ENCODE results near the gene CNGA4.

Gene CNGA4

GRCh38 chr11:6201481-6201880, 37.4 kb upstream of the CNGA4 start:
- FAIRE-seq (no peak), DNase-seq (ENCODE audit: insufficient read length, low spot score) (no peak)
- TF ChIP-seq, protein P1, sequence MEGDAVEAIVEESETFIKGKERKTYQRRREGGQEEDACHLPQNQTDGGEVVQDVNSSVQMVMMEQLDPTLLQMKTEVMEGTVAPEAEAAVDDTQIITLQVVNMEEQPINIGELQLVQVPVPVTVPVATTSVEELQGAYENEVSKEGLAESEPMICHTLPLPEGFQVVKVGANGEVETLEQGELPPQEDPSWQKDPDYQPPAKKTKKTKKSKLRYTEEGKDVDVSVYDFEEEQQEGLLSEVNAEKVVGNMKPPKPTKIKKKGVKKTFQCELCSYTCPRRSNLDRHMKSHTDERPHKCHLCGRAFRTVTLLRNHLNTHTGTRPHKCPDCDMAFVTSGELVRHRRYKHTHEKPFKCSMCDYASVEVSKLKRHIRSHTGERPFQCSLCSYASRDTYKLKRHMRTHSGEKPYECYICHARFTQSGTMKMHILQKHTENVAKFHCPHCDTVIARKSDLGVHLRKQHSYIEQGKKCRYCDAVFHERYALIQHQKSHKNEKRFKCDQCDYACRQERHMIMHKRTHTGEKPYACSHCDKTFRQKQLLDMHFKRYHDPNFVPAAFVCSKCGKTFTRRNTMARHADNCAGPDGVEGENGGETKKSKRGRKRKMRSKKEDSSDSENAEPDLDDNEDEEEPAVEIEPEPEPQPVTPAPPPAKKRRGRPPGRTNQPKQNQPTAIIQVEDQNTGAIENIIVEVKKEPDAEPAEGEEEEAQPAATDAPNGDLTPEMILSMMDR (IDR thresholded peaks at IDR 0.05; ENCODE audit: insufficient read depth, missing control alignments) = no peak

GRCh38 chr11:6202041-6202440, 36.8 kb upstream of the CNGA4 start:
- TF ChIP-seq, protein P1 (IDR thresholded peaks at IDR 0.05; ENCODE audit: insufficient read depth, missing control alignments) = no peak
- no peak for DNase-seq (ENCODE audit: insufficient read length, low spot score)
- no peak for FAIRE-seq

DNA sequence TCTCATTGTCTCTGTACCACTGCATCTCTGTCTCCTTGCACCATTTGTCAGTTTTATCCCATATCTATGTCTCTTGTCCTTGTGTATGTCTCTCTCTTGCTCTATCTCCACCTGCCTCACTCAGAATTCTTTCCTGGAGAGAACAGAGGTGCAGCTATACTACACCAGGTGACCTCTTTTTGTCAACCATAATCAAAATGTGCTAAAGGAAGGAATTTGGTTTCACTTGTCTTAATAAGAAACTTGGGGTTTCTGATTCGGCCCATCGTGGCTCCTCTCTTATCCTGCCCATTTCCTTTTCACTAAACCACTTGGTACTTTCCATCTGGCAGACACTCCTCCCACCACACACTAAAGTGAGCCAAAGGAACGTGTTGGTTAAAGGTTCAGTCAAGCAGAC, 35.6 kb upstream of the CNGA4 start:
- DNase-seq (ENCODE audit: insufficient read length, low spot score) (no peak), FAIRE-seq (no peak)
- TF ChIP-seq, protein P1 (IDR thresholded peaks at IDR 0.05; ENCODE audit: insufficient read depth, missing control alignments) = no peak

DNA sequence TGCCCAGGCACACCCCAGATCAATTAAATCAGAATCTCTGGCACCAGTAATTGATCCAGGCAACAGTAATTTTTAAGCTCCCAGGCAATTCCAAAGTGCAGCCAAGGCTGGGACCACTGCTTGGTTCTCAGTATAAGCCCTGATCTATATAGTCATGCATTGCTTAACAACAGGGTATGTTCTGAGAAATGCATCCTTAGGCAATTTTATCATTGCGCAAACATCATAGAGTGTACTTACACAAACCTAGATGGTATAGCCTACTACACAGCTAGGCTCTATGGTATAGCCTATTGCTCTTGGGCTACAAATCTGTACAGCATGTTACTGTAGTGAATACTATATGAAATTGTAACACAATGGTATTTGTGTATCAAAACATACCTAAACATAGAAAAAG, 34.2 kb upstream of the CNGA4 start:
- DNase-seq (ENCODE audit: insufficient read length, low spot score) (no peak), FAIRE-seq (no peak)
- TF ChIP-seq, protein P1 (IDR thresholded peaks at IDR 0.05; ENCODE audit: insufficient read depth, missing control alignments) = no peak

GRCh38 chr11:6205366-6205765, 33.5 kb upstream of the CNGA4 start, which contains the start of gene C11orf42:
Gene C11orf42, plus strand, starts transcription at chr11:6205557. Its CDS starts 59 bp downstream, at chr11:6205616.
- TF ChIP-seq, protein P1 (IDR thresholded peaks at IDR 0.05; ENCODE audit: insufficient read depth, missing control alignments) = no peak
- FAIRE-seq (no peak), DNase-seq (ENCODE audit: insufficient read length, low spot score) (no peak)

DNA sequence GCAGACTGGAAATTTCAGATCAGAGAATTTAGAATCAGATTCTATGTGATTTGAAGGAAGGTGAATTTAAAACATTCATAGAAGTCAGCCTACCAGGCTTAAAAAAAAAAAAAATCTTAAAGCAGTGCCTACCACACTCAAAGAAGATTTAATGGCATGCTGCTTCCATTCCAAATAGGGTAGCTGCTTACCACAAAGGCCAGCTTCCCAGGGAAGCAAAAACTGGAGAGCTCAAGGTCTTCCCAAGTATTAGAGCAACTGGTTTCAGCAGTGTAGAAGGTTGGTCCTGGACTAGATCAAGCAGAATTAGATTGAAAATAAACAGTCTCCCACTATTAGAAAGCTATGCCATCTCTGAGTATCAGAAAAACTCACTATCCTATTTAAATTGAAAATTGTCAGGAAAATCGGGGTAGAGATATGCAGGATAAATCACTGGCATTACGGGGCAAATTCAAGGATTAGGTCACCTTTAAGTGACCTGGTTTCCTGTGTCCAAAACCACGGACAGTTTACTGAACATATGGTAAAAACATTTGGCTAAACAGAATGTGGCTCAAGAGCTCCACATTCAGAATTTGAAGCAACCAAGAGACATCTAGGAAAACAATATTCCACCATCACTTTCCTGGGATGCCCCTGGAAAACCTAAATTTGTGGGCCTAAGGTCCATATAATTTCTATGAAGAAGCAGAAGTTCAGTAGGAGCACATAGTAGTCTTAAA, 32.3 kb upstream of the CNGA4 start:
- DNase-seq (ENCODE audit: insufficient read length, low spot score) = no peak
- TF ChIP-seq, protein P1 (IDR thresholded peaks at IDR 0.05; ENCODE audit: insufficient read depth, missing control alignments) = no peak
- no peak for FAIRE-seq

DNA sequence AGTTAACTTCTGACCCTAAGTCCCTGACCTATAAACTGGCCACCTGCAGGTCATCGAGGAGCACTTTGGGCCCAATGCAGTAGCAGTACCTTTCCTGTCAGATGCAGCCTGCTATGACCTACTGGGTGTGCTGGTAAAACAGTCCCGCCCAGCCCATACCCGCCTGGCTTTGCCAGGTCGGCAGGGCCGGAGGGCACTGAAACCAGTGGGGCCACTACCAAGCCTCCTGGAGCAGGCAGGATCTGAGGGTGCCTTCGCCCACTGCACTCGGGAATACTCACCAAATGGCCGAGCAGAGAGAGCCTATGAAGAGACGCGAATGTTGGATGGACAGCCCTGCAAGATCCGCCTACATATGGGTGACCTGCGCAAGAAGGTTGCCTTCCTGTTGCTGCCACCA, 29.1 kb upstream of the CNGA4 start:
- no peak for FAIRE-seq
- TF ChIP-seq, protein P1 (IDR thresholded peaks at IDR 0.05; ENCODE audit: insufficient read depth, missing control alignments) = no peak
- DNase-seq (ENCODE audit: insufficient read length, low spot score) = no peak
